Posterior cingulate gyrus (tissue), 11 donors: ENCODE data around the gene ITPRIPL1.

Experiments
- DNase-seq, 10 donors: peaks; one replicate each; pipeline versions ENCODE4 v3.0.0 to v3.0.0-alpha.2; 2020 to 2021; ENCODE audit warnings: mixed read lengths in 3 of 10
- intact Hi-C: fragments of 100-400 bp; cut with DNase I; formaldehyde crosslinking; loops from one replicate; pipeline ENCODE4 v1.15.1; 2023

The ITPRIPL1 gene

DNA sequence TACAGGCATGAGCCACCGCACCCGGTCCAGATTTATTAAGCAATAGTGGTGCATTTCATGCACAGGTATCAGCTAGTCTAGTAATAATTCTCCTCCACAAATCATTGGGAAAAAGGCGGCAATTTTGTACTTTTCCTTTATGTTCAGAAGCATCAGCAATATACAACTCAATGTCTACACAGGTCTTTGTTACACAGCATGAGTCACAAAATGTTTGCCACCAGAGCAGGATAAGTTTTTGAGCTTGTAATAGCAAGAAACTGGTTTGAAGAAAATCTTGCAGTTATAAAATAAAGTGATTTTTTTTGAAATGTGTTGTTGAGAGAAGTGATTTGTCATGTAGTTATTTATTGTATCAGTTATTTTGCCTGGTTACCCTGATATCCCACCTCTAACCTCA lies 4.8 kb upstream of the ITPRIPL1 start:
- no peak for DNase-seq
- intact Hi-C loops = no loop called here

DNA sequence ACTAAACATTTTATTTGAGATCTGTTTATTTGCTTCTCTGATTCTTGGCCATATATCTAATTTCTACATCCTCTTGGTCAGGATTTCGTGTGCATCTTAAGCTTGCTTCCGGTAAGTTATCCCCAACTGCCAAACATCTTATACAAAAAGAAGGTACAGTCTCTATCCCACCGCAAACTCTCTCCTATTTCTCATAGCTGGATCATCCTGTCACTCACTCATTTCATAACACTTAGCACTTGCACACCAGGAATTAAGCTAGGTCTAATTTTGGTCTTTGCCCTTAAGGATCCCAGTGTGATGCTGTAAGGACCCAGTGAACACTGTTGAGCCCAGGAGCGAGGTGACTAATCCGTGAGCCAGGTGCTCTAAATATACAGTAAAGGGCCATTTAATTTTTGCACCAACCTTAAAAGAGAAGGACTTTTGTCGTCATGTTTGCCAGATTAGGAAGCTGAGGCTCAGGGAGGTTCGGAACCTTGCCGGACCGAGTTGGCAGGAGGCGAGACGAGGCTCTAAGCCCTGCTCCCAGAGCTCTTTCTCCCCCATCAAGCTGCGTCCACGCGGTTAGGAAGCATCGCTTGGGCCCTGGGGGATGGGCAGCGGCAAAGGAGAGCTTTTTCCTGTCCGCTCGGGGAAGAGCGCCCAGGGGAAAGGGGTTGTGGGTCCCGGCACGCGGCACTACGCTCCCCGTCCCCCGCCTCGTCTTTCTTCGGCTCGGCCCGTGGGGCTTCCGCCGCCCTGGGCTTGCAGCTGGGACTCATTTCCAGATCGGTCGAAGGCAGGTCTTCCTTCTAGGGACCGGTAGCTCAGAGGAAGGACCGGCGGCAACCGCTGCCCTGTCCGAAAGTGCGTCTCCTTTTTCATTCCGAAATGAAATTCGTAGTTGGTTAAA lies 4.1 kb upstream of the ITPRIPL1 start:
- peak in 5 of 10 donors; percentile 29 to 85 (median 79) for DNase-seq
- intact Hi-C loops = no loop called here

DNA sequence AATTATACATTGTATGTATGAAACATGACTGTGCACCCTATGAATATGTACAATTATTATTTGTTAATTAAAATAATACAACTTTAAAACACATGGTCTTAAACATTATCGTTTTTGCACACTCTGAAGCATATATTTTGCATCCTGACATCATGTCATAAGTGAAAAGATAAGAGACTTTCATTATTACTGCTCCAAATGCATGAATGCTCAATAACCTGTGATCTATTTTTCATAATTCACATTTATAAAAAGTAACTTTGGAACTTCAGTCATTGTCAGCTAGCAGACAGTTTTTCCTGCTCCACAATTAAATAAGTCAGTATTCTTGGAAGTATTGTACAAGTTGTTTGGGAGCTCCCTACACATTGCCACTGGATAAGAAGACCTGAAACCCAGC lies 1.3 kb upstream of the ITPRIPL1 start:
- no peak for DNase-seq
- intact Hi-C loops = no loop called here

DNA sequence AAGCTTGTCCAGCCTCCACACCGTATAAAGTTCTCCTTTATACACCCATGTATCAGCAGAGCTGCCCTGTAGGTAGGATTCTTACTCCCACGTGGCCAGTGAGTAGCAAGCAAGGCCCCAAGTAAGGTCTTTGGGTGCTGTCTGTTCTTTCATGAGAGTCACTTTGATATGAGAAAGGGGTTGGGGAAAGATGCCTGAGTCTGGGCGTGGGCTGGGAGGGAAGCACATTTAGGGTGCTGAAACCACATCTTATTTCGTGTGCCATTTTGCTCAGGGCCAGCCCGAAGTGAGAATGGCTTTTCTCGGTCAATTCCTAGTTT lies 436 bp upstream of the ITPRIPL1 start:
- intact Hi-C loops = no loop called here
- DNase-seq = no peak

DNA sequence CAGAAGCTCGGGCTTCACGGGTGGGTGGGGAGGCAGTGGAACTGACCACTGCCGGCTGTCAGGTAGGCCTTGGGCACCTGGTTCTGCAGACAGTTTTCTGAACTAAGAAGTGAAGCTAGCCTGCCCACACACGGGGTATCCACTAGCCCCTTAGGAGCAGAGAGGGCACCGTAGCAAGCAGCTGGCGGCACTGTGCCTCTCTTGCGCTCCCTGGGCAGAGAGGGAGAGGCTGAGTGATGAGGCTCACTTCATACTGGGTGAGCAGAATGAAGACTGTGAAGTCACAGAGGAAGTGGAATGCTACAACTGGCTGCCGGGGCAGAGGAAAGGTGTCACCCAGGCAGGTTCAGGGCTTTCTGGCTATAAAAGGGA lies 753 bp downstream of the ITPRIPL1 start:
- DNase-seq = no peak
- intact Hi-C loops = no loop called here

DNA sequence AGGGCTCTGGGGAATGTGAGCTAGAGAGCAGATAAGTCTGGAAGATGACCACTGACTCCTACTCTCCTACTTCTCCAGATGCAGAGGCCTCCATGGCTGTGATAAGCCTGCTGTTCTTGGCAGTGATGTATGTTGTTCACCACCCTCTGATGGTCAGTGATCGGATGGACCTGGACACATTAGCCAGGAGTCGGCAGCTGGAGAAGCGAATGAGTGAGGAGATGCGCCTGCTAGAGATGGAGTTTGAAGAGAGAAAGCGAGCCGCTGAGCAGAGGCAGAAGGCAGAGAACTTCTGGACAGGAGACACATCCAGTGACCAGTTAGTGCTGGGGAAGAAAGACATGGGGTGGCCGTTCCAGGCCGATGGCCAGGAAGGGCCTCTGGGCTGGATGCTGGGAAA lies 1.4 kb downstream of the ITPRIPL1 start:
- no peak for DNase-seq
- intact Hi-C loops = no loop called here

DNA sequence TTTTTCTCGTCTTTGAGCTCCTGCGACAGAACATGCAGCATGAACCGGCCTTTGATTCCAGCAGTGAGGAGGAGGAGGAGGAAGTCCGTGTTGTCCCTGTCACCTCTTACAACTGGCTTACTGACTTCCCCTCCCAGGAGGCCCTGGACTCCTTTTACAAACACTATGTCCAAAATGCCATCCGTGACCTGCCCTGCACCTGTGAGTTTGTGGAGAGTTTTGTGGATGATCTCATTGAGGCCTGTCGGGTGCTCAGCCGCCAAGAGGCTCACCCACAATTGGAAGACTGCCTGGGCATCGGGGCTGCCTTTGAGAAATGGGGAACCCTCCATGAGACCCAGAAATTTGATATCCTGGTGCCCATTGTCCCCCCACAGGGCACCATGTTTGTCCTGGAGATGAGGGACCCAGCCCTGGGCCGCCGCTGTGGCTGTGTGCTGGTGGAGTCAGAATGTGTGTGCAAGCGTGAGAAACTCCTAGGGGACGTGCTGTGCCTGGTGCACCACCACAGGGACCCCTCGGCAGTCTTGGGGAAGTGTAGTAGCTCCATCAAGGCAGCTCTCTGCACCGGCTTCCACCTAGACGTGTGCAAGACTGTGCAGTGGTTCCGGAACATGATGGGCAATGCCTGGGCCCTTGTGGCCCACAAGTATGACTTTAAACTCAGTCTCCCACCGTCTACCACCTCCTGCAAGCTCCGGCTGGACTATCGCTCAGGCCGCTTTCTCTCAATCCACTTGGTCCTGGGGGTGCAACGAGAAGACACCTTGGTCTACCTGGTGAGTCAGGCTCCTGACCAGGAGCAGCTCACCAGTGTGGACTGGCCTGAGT lies 2.1 kb downstream of the ITPRIPL1 start:
- no peak for DNase-seq
- intact Hi-C loops = no loop called here

DNA sequence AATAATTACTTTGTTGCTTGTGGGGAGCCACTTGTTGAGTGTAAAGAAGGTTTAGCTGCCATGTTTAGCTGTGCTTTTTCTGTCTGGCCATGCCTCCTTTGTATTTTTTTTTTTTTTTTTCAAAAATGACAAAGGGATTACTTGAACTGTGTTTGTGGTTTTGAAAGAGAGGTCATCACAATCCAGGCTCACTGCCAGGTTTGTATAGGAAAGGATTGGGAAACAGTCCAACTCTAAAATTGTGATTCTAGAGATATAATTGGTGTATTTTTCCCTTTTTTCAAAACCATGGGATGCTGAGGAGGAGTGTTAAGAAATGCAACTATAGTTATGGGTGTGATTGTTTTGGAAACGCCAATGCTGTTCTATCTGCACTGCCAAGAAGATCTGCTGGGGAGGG lies 4.3 kb downstream of the ITPRIPL1 start:
- no peak for DNase-seq
- intact Hi-C loops = no loop called here

DNA sequence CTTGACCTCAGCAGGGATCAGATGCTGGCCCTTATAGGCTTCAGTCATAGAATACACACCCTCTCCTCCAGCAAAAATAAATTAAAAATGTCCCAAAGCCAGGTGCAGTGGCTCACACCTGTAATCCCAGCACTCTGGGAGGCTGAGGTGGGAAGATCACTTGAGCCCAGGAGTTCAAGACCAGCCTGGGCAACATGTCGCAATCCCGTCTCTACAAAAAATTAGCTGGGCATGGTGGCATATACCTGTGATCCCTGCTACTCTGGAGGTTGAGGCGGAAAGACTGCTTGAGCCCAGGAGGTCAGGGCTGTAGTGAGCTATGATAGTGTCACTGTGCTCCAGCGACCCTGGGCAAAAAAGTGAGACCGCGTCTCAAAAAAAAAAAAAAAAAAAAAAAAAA lies 4.8 kb downstream of the ITPRIPL1 start:
- no peak for DNase-seq
- intact Hi-C loops = no loop called here

DNA sequence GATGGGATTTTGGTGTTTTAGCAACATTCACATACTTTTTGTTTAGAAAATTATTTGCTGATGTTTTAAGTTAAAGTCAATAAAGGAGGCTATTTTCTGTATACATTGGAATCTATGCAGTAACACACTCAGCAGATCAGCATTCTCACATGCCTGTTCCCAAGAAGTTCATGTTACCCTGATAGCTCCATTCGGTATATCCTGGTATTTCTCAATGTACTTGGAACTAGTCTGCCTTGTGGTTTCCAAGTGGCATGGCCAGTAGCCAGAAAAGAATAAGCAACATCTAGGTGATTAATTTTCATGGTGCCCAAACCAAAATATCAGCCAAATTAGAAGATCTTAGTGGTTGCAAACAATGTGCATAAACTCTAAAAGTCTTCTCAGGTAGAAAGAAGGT lies 5.3 kb downstream of the ITPRIPL1 start:
- intact Hi-C loops = no loop called here
- no peak for DNase-seq

DNA sequence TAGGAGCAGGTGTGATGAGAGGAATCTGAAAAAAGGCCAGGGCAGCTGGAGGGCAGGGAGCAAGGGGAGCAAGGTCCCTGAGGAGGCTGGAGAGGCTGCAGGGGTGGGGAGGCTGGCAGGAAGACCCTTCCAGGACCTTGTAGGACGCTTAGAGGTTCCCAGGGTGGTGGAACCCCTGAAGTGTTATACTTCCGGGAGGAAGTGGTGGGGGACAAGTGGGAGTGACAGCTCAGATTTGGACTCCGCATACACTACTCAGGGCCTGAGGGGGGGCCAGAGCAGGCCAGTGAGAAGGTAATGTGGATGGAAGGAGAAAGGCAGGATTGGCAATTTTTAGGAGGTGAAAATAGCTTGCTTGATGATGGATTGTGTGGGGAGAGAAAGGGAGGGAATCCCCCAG lies 8.6 kb downstream of the ITPRIPL1 start:
- DNase-seq = no peak
- intact Hi-C loops = no loop called here

DNA sequence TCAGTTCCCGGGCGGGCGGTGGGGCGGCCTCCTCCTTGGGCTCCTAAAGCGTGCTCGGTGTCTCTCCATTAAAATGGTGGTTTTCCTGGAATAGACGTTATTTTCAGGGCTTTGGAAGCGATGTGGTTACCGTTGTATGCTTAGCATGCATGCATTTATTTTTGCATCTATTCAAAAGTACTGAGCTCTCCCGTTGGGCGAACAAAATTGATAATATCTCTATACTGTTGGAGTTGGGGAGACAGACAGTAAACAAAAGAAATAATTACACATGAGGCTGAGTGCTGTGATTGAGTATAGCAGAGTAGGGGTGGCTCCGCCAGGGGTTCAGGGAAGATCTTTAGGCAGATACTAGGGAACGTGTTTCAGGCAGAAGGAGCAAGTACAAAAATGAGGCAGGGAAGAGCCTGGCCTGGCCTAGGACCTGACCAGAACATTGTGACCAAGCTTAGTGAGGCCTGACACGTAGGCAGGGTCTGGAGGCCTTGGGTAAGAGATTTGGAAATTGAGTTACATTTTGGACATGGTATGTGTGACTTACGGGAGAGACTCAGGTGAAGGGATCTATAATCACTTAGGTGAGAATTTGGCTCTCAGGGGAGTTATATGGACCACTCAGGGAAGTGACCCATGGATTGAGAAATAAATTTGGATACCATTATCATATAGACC lies 11.1 kb downstream of the ITPRIPL1 start:
- intact Hi-C loops = no loop called here

DNA sequence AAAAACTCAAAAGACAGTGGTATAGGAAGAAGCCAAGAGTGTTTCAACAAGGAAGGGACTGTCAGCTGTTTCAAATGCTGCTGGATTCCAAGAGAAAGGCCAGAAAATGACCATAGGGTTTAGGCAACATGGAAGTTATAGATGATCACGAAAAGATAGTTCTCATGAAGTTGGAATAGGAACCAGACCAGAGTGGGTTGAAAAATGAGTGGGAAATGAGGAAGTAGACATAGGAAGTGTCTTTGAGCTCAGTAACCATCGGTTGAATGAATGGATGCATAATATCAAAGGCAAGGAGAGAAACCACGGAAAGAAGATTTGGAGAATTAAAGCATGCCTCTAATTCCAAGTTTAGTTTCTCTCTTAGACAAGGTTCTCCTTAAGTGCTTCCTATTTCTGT lies 11.8 kb downstream of the ITPRIPL1 start:
- intact Hi-C loops = no loop called here
- no peak for DNase-seq

More for the DNA sequence above, 11.1 kb downstream of the ITPRIPL1 start:
- no peak for DNase-seq

DNA sequence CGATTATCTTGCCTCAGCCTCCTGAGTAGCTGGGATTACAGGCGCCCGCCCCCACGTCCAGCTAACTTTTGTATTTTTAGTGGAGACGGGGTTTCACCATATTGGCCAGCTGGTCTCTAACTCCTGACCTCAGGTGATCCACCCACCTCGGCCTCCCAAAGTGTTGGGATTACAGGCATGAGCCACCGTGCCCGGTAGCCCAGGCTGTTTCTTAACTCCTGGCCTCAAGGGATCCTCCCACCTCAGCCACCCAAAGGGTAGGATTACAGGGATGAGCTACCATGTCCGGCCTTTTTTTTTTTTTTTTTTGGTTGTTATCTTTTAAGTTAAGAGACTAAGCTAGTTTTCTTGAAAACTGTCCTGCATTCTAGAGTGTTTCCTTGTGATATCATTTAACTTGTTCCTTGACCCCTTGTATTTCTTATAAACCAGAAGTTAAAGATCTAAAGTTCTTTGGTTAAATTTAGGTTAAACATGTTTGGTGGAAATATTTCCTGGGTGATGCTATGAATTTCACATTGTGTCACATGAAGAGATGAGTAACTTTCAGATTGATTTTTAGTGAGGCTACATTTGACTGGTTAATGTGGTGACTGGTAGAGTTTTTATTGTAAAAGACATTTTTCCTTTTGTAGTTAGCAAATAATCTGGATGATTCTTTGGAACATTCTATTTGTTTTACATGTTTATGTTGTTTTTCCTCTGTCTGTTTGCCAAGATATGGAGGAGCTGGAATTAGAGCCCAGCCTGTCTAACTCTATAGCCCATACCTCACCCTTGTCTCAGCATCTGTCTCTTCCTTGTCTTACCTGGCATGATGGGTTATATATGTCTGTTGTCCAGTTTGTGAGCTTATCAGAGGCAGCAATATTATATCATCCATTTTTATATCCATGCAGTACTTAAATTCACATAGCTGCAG lies 15.6 kb downstream of the ITPRIPL1 start:
- intact Hi-C loops = no loop called here
- no peak for DNase-seq

DNA sequence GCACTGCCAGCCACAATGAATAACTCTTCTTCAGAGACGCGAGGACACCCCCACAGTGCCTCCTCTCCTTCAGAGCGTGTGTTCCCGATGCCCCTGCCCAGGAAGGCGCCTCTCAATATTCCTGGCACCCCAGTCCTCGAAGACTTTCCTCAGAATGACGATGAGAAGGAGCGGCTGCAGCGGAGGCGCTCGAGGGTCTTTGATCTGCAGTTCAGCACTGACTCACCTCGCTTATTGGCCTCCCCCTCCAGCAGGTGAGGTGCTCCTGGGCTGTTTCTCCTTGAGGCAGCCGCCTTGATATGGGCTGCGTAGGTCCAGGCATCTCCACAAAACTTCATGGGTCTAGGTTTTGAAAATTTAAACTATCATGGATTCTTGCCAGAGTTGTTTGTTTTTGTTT lies 16.5 kb downstream of the ITPRIPL1 start:
- intact Hi-C loops = no loop called here
- DNase-seq = no peak

DNA sequence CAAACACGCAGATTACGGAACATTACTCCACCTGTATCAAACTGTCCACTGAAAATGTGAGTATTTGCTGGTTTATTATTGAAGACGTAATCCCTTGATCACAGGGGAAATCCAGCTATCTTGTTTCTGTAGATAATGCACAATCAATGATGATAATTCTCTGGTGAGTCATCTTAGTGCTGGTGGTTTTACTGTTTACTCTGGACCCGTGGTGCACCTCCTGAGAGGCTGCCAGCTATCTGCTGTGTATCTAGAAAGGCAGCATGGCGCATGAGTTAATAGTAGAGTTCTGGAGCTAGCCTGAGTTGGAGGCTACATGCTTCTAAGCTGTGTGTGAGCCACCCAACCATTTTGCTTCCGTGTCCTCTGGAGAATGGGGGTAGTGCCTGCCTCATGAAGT lies 17.0 kb downstream of the ITPRIPL1 start:
- DNase-seq = no peak
- intact Hi-C loops = no loop called here

DNA sequence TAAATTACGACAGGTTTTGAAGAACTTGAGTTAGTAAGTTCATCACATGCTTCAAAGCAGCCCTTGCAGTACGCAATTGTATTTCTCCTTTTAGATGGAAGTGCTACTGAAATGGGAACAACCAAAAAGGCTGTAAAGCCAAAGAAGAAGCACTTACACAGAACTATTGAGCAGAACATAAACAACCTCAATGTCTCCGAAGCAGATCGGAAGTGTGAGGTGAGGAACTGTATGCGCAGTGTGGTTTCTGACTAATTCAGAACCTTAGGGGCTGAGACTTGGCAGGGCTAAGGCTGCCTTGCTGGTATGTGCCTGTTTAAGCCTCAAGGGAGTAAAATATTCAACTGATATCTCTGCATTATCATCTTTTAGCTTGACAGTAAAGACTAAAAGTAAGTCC lies 18.9 kb downstream of the ITPRIPL1 start:
- DNase-seq = no peak
- intact Hi-C loops = no loop called here

DNA sequence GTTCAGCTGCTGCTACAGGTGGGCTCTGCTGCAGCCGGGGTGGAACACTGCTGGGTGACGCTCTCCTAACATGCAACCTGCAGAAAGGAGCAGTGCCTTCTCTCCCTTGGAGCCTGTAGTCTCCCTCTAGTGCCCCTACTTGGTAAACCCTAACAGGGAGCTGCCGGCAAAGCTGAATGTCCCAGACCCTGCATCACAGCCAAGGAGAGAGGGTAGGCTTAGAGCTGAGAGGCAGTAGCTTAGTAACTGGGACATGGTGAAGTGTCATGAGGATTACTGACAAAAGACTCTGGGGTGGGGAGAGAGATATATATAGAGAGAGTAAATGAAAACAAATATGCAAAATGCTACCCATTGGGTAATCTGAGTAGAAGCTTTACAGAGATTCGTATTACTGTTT lies 20.3 kb downstream of the ITPRIPL1 start:
- intact Hi-C loops = no loop called here
- no peak for DNase-seq

DNA sequence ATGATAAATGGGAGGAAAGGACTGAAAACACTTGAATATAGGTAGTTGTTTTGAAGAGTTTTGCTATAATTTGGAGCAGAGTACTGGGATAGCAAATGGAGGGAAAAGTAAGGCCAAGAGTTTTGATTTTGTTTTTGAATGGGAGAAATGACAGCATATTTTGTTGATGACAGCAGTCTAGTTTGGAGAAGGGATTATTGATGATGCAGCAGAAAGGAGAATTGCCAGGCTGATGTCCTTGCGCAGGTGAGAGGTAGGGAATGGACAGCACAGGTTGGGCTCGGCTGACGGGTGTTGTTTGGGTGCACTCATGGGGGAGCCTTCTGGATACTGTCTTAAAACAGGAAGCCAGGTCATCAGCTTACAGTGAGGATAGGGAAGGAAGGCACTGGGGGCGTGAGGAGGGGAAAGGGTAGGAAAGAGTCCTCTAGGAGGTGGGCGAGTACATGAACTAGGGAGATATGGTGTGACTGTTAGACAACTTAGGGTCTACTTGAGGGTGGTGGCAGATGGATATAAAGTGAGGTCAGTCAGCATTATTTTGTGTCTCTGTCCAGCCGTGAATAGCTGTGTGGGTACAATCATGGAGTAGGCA lies 20.8 kb downstream of the ITPRIPL1 start:
- DNase-seq = no peak
- intact Hi-C loops = no loop called here

DNA sequence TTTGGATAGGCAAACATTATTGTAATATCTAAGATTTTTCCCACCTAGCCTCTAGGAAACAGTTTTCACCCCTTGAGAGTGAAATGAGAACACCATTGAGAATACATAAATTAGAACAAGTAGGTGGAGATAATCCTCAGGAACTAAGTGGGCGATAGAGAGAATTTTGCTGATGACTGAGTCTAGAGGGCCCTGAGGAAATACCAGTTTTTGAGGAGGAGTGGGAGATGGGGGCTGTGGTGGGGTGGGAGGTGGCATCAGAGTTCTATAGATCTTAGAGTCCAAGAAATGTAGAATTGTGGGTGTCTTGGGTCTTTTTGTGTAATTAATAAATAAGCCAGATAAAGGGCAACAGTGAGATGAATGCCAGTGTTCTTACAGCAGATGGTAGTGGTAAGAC lies 22.3 kb downstream of the ITPRIPL1 start:
- intact Hi-C loops = no loop called here
- DNase-seq = no peak
